Stomach smooth muscle (tissue), 2 donors: Measurements from ENCODE around the gene AKAP13.
A peak's percentile ranks its signal among the peaks of the same experiment; 100 is the strongest.

ENCODE experiments used
- H3K27ac ChIP-seq: one replicate; pipeline ENCODE4 v1.7.0; 2013; ENCODE audit warnings: mild to moderate bottlenecking, low read length, inconsistent platforms
- H3K27me3 ChIP-seq, 2 donors: one replicate each; pipeline ENCODE4 v1.7.0; 2013; ENCODE audit warnings: low read length in 2 of 2; ENCODE audit not compliant: insufficient read depth in 2 of 2, control insufficient read depth in 1 of 2
- H3K36me3 ChIP-seq, 2 donors: one replicate each; pipeline ENCODE4 v1.7.0; 2013; ENCODE audit warnings: low read length in 2 of 2; ENCODE audit not compliant: control insufficient read depth in 2 of 2, insufficient read depth in 2 of 2
- H3K4me1 ChIP-seq: one replicate; pipeline ENCODE4 v1.7.0; 2013; ENCODE audit warnings: low read length; ENCODE audit not compliant: control insufficient read depth, insufficient read depth
- H3K4me3 ChIP-seq, 2 donors: one replicate each; pipeline ENCODE4 v1.7.0; 2013; ENCODE audit warnings: low read length in 2 of 2
- H3K9ac ChIP-seq, 2 donors: one replicate each; pipeline ENCODE4 v1.7.0; 2013; ENCODE audit warnings: low read length in 2 of 2, mild to moderate bottlenecking in 1 of 2
- H3K9me3 ChIP-seq, 2 donors: one replicate each; pipeline ENCODE4 v1.7.0; 2013; ENCODE audit warnings: low read length in 2 of 2; ENCODE audit not compliant: control insufficient read depth in 2 of 2
- donor health status: healthy.
- donor health status: Pancreatic carcinoma.

AKAP13 gene

DNA sequence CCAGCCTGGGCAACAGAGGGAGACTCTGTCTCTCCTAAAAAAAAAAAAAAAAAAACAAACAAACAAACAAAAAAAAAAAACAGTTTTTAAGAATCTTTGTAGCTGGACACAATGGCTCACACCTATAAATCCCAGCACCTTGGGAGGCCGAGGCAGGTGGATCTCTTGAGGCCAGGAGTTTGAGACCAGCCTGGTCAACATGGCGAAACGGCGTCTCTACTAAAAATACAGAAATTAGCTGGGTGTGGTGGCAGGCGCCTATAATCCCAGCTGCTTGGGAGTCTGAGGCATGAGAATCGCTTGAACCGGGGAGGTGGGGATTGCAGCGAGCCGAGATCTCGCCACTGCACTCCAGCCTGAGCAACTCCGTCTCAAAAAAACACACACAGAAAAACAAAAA is 361.3 kb downstream of the AKAP13 start:
- H3K4me3 ChIP-seq, result no peak overlapping the region

DNA sequence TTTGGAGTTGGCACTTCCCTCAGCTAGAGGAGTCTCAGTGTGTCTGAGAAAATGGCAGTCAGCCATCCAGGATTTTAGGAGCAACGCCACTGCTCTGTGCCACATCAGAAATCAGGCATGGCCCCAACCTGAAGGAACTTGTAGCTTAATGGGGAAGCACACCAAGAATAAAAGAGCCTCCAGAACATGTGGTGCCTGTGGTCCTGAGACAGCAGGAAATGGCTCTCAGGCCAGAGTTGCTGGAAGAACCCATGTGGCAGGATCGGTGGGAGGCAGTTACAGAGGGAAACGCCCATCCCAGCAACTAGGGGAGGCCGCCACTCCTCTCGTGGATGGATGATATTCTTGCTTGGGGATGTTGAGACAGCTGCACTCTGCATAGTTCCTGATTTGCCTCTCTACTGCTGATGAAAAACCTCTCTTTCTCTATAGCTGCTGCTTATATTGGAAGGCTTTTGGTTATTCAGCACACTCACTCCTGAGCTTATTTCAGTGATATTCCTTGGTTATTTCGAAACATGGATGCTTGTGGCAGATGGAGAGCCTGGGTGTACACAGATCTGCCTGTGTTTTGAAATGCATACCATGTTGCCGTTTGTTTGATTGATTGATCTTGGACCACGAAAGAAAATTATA is 361.9 kb downstream of the AKAP13 start:
- Histone ChIP-seq H3K27ac (peak overlapping the region; percentile 49), H3K4me1 (peaks cover 28% of the 10 kb centered on the region), H3K36me3 (peaks cover 60 to 62% of the 10 kb centered on the region in 2 donors), H3K9ac (no peak overlapping the region), H3K4me3 (peak overlapping the region in 1 of 2 donors; percentile 40), H3K27me3 (no peaks in the 10 kb centered on the region), H3K9me3 (no peaks in the 10 kb centered on the region)

More for the DNA sequence above, 361.3 kb downstream of the AKAP13 start:
- Histone ChIP-seq H3K27ac (peak overlapping the region; percentile 49), H3K9ac (no peak overlapping the region), H3K36me3 (peaks cover 54 to 63% of the 10 kb centered on the region in 2 donors), H3K27me3 (no peaks in the 10 kb centered on the region), H3K4me1 (peaks cover 28% of the 10 kb centered on the region), H3K9me3 (no peaks in the 10 kb centered on the region)

DNA sequence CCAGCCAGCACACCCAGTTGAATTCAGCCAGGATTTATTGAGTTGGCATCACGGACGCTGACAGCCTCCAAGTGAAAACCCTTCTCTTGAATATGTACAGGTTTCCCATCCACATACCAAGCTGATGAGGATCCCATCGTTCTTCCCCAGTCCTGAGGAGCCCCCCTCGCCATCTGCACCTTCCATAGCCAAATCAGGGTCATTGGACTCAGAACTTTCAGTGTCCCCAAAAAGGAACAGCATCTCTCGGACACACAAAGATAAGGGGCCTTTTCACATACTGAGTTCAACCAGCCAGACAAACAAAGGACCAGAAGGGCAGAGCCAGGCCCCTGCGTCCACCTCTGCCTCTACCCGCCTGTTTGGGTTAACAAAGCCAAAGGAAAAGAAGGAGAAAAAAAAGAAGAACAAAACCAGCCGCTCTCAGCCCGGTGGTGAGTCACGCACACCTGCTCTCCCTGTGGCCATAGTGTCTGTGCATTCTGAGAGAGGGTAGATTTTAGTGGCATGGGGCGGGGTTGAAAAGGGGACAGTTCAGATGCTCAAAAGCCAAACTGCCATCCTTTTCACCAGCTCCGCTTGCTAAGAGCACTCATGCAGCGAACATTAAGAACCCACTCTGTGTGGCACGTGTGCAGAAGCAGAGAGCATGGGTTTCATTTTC is 363.1 kb downstream of the AKAP13 start:
- Histone ChIP-seq H3K4me3 (no peak overlapping the region), H3K27ac (no peak overlapping the region), H3K36me3 (peaks cover 58 to 68% of the 10 kb centered on the region in 2 donors), H3K9me3 (no peaks in the 10 kb centered on the region), H3K27me3 (no peaks in the 10 kb centered on the region), H3K9ac (no peak overlapping the region), H3K4me1 (peaks cover 32% of the 10 kb centered on the region)

DNA sequence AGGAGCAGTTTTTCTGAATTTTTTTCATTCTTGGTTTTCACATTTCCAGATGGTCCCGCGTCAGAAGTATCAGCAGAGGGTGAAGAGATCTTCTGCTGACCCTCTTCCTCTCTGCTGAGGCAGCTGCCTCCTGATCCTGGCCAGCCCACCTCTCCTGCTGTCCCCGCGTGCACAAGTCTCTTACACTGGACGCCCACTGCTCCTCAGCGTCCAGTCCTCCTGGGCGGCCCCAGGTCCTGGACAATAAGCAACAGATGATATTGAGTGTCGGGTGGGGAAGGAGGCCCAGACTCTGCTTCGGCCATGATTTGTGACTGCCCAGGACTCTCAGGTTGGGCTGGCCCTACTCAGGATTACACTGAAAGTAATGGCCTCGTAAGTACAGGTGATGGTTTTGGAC is 364.2 kb downstream of the AKAP13 start:
- Histone ChIP-seq H3K4me3 (no peak overlapping the region), H3K9me3 (no peaks in the 10 kb centered on the region), H3K27me3 (no peaks in the 10 kb centered on the region), H3K27ac (no peak overlapping the region), H3K9ac (no peak overlapping the region), H3K36me3 (peaks cover 62 to 66% of the 10 kb centered on the region in 2 donors), H3K4me1 (peaks cover 40% of the 10 kb centered on the region)

DNA sequence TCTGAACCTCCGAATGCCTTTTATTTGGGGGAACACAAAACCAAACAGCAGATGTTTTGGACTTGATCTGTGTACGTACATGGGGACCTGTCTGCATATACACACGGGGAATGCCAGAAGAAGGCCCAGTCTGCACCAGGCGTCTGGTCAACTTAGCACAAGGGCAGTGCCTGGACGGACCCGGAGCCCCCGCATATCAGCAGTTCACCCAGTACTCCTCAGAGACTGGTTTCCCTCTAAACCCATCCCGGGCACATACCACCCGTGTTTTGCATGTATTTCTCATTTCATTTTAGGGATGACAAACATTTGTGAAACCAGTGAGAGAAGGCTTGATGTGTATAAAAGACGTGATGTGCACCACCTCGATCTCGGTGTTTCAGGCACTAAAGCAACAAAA is 364.6 kb downstream of the AKAP13 start:
- no peak overlapping the region for H3K9ac ChIP-seq
- H3K36me3 ChIP-seq, result peaks cover 59 to 63% of the 10 kb centered on the region in 2 donors
- H3K9me3 ChIP-seq, result no peaks in the 10 kb centered on the region
- peaks cover 44% of the 10 kb centered on the region for H3K4me1 ChIP-seq
- no peak overlapping the region for H3K27ac ChIP-seq
- no peaks in the 10 kb centered on the region for H3K27me3 ChIP-seq
- no peak overlapping the region for H3K4me3 ChIP-seq

DNA sequence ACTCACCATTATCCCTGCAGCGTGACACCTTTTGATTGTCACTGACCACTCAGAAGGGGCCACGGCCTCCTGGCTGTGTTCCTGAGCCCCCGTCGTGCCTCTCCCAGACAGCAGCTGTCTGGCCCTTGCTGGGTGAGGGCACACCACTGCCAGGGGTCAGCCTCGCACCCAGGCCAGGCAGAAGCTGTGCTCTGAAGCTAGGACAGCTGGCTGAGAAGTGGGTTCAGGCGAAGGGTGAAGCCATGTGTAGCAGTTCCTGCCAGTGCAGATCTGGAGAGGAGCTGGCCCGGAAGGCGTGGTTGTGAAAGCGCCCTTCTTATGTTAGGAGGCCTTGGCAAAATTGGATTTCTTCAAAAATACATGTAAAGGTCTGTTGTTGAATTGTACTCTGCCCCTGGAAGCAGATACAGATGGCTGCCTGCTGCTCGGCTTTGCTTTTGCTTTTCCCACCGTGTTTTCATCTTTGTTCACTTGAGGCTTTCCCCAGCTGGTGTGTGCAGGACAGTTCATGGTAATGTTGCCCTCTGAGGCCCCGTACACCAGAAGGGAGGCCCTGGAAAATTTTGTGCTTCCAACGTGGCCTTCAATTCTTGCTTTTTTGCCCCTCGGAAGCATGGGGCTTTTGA is 365.2 kb downstream of the AKAP13 start:
- Histone ChIP-seq H3K9me3 (no peaks in the 10 kb centered on the region), H3K4me3 (no peak overlapping the region), H3K4me1 (peaks cover 50% of the 10 kb centered on the region), H3K9ac (no peak overlapping the region), H3K27me3 (no peaks in the 10 kb centered on the region), H3K27ac (no peak overlapping the region), H3K36me3 (peaks cover 55 to 58% of the 10 kb centered on the region in 2 donors)

DNA sequence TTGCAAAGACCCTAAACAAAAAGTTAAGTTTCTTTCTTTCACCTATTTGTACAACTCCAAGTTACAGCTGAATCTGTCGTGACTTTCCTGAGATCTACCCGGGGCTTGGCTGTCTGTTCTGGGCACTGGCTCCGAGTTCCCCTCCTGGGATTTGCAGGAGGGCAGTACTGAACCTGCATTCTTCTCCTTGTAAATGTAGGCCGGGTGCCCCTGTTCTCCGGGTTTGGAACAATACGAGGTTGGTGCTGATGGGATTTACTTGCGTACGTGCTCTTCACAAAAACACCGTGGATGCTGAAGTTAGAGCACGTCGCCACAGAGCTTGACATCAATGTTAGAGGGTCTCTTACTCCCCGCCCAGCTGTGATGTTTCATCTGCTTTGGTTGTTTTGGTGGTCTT is 366.2 kb downstream of the AKAP13 start:
- Histone ChIP-seq H3K4me1 (peaks cover 60% of the 10 kb centered on the region), H3K4me3 (no peak overlapping the region), H3K9me3 (no peaks in the 10 kb centered on the region), H3K36me3 (peaks cover 48 to 52% of the 10 kb centered on the region in 2 donors), H3K27ac (no peak overlapping the region), H3K27me3 (no peaks in the 10 kb centered on the region), H3K9ac (no peak overlapping the region)

DNA sequence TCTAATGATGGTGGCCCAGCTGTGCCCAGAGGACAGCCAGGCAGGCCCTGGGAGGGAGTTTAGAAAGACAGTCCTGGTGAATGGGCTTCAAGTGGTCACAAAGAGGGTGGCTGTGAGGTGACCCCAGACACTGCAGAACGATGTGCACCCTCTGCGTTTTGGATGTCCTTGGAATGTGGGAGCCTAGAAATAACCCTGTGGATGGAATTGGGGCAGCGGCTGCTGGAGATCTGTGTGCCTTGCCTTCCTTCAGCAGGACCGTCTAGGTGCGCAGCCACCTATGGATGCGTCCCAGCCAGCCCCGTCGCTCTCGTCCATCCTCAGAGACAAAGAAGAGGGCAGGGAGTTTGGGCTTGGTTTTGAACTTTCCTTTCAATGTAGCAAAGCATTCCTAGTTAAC is 367.8 kb downstream of the AKAP13 start:
- peaks cover 46 to 52% of the 10 kb centered on the region in 2 donors for H3K36me3 ChIP-seq
- peaks cover 58% of the 10 kb centered on the region for H3K4me1 ChIP-seq
- no peak overlapping the region for H3K27ac ChIP-seq
- H3K9ac ChIP-seq, result no peak overlapping the region
- H3K9me3 ChIP-seq, result no peaks in the 10 kb centered on the region
- no peaks in the 10 kb centered on the region for H3K27me3 ChIP-seq
- H3K4me3 ChIP-seq, result no peak overlapping the region

DNA sequence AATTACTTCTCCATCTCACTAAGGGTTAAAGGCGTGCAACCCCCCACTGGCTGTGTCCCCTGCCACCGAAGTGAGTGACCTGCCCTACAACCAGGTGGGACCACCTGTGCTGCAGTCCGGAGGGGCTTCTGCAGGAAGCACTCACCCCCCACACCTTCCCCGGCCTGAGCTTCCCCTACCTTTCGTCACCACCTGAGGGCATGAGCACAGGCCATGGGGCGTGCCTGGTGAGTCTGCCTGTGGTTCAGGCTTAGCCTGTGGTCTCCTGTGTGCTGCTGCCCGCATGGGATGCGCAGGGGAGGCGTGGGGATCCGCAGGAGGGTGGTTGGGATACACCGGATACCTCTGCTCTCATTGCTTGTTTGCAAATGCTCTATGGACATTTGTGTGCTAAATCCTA is 368.3 kb downstream of the AKAP13 start:
- Histone ChIP-seq H3K27ac (no peak overlapping the region), H3K36me3 (peaks cover 41 to 46% of the 10 kb centered on the region in 2 donors), H3K4me1 (peaks cover 53% of the 10 kb centered on the region), H3K9me3 (no peaks in the 10 kb centered on the region), H3K4me3 (no peak overlapping the region), H3K9ac (no peak overlapping the region), H3K27me3 (no peaks in the 10 kb centered on the region)

DNA sequence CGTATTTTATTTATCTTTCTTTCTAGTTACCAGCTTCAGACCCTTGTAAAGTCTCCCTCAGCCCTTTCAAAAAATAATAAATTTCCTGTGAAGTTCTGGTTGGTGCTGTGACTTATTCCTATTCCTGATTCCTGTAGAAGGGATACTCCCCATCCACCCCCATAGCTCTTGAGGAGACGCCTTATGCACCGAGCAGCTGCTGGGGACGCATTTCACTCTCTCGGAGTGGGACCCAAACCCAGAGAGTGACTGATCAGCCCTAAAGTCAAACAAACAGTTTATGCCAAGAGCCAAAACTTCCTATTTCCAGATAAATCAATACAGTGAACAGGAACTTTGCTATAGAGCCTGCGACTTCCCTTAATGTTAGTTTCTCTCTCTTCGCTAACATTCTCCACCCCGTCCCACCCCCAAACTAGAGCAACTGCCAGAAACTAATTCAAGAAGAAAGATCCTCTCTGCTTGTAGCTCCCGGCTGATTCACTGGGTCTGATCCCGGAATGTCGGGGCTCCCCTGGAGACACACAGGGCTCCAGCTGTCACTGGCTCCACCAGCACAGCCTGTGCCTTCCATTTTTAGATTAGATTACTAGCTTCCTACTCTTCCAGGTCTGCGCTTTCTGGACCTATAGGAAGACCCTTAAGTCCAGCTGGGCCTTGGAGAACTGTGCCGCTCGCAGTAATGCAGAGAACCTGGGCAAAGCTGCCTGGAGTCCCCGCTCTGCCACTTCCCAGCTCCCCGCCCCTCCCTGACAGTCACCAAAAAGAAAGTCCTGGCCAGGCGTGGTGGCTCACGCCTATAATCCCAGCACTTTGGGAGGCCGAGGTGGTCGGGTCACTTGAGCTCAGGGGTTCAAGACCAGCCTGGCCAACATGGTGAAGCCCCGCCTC is 369.1 kb downstream of the AKAP13 start:
- H3K4me3 ChIP-seq, result peak overlapping the region; percentile 20 to 60
- H3K27ac ChIP-seq, result peak overlapping the region; percentile 74
- peaks cover 34 to 39% of the 10 kb centered on the region in 2 donors for H3K36me3 ChIP-seq
- no peaks in the 10 kb centered on the region for H3K27me3 ChIP-seq
- peaks cover 49% of the 10 kb centered on the region for H3K4me1 ChIP-seq
- peak overlapping the region in 1 of 2 donors; percentile 21 for H3K9ac ChIP-seq
- no peaks in the 10 kb centered on the region for H3K9me3 ChIP-seq
